Sciatic nerve (tissue), 2 donors: ENCODE results near the gene LEUTX. TPM values are rescaled to one million over a fixed set of nuclear protein-coding genes. Genes with fewer than 3 reads are reported as not detected.

Source experiments
- ATAC-seq: fragments of 200-7000 bp; cut with Tn5 transposase; one replicate; pipeline ENCODE4 v1.9.1; 2020; ENCODE audit warnings: mild to moderate bottlenecking, moderate library complexity
- DNase-seq: peaks from one replicate; pipeline ENCODE4 v3.0.0-alpha.2; 2020; ENCODE audit warnings: low spot score
- intact Hi-C: fragments of 100-400 bp; cut with DNase I; formaldehyde crosslinking; loops from one replicate; pipeline ENCODE4 v1.14.2; 2022
- microRNA-seq: library from miRNA; unstranded; fragments of <30 nt; microRNA quantifications from one replicate; pipeline ENCODE4 v1.2.0, GENCODE V29; 2020
- total RNA-seq: library from RNA; stranded (reverse); fragmentation: NEBNext Ultra II Directional; extraction: Animal tissue kit (Norgen Biotek cat#: 25700); gene quantifications from one replicate; pipeline ENCODE4 v1.2.1, GENCODE V29; 2021
- donor health status: DM: no; HTN: no; CAD: no.
- donor health status: DM: no; HTN: no; CAD: no.

LEUTX gene
- total RNA-seq, 1 donor from 2014 or later, result not detected

DNA sequence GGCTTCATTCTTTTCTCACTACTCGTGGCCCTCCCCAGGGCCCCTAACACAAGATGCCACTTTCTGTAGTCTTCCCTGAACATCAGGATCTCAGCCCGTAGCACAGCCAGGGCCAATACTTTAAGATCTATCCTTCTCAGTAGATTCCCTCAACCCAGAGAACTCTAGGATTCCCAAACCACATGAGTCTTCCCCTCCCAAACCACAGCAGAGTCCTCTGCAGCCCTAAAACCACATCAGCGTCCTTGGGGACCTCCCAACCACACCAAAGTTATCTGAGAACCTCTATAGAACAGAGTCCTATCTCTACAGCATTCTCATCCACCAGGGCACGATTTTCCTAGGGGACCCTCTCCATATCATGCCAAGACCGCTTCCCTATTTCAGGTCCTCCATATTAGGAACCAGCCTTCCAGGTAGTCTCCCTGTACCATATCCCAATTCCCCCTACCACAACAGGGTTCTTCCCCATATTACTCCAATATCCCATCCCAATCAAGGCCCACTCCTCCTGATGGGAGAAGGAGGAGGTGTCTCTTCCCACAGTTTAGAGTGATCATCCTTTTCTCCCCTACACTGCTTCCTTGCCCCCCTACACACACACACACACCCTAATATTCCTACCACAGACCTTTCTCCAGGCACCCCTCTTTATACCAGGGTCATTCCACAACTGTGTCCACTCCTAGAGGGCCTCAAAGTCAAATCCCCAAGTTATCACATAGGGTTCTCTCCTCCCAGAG, 53.9 kb downstream of the LEUTX start:
- DNase-seq (peak; percentile 8), ATAC-seq (no peak)
- intact Hi-C loops, result no loop called here

DNA sequence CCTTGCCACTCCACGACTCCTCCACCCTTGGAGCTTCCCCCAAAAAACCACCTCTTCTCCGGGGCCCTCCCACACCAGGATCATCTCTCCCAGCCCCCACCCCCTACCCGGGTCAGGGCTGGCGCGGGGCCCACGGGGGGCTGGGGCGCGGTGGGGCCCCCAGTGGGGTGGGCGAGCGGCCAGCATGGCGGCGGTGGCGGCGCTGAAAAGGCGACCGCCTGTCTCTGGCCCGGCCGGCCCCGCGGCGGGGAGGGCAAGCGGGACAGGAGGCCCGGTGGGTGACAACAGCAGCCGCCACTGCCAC, 54.5 kb downstream of the LEUTX start:
- ATAC-seq, result no peak
- intact Hi-C loops, result no loop called here
- no peak for DNase-seq

DNA sequence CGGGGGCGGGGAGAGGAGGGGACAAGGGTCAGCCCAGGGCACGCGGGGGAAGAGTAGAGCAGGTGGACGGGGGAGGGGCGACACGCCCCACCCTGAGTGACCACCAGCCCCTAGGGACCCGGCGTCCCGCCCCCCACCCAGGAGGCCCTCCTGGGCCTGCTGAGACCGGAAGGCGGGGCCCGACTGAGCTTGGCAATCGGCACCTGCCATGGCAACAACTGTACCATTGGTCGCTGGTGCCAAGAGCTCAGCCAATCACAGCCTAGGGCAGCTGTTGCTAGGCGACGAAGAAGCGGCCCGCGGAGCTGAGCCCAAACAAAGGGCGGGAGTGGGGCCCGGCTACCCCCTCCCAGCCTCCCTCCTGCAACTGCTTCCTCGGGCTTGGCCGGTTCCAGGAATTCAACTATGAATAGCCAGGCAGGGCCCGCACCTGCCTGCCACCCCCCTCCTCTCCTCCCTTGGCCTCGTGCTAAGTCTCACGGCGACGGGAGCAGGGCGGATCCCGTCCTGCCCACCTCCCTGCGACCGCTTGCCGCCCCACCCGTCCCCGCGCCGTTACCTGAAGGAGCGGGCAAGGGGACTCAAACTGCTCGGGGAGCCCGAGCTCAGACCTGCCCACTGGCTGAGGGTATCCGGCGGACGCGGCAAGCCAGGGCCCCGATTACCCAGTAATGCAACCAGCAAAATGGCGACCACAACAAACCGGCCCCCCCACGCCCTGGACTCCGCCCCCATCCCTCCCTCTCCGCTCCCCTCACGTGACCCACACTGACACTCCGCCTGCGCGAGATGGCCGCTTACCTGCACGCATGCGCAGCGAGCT, 55.0 kb downstream of the LEUTX start, which contains the start of gene DYRK1B:
Gene DYRK1B, minus strand, starts transcription at position 699 of the 823 bp plus-strand sequence. CDS start 2,295 bp downstream, outside the sequence.
- intact Hi-C loops, result no loop called here
- peak; percentile 99 for DNase-seq
- ATAC-seq, result peak; percentile 98

DNA sequence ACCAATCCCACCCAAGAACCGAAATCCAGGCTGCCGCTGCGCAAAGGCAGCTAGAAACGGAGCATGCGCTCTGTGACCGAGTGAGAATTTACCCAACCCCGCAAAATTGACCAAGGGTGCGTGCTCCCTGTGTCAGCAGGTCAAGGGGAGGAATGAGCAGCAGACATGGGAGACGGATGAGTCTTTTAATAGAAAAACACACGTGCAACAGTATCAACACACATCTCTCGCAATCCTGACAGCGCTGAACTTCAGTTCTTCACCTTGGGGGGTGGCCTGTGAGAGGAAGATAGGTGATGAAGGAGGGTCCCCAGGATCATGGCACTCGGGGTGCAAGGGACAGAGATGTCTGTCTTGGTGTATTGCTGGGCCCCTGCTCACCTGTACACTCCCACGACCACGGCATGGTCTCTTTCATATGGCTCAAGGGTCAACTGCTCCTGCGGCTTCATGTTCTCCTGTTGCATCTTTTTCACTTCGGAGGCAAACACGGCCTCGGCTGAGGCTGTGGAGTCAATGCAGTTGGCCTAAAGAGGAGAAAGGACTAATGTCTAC, 55.7 kb downstream of the LEUTX start:
- no peak for DNase-seq
- peak; percentile 1 for ATAC-seq
- intact Hi-C loops, result no loop called here

Small RNAs within 50 kb of the gene (microRNA-seq; reads per million reads assigned to microRNA genes)
- gene MIR6719, result not detected

Other genes with a start within 250 kb of the LEUTX start
- gene EID2B, start 246.0 kb upstream of the LEUTX start, total RNA-seq, result 4.3 TPM
- gene EID2, start 238.7 kb upstream of the LEUTX start, total RNA-seq, result 11.8 TPM
- not detected for gene LGALS13, start 176.3 kb upstream of the LEUTX start, total RNA-seq
- not detected for gene LGALS16, start 122.9 kb upstream of the LEUTX start, total RNA-seq
- gene LGALS14, start 74.4 kb upstream of the LEUTX start, total RNA-seq, result not detected
- gene CLC, start 40.8 kb upstream of the LEUTX start, total RNA-seq, result 1.4 TPM
- 18.3 TPM for gene DYRK1B, start 55.3 kb downstream of the LEUTX start, total RNA-seq
- gene FBL, start 67.5 kb downstream of the LEUTX start, total RNA-seq, result 132 TPM
- 83.1 TPM for gene FCGBP, start 155.8 kb downstream of the LEUTX start, total RNA-seq
- gene PSMC4, start 192.3 kb downstream of the LEUTX start, total RNA-seq, result 49.3 TPM
- gene ZNF546, start 218.2 kb downstream of the LEUTX start, total RNA-seq, result 14.3 TPM